Measurements from ENCODE around the gene SMAD9.

GRCh38 chr13:36817996-36818803 lies 101.8 kb downstream of the SMAD9 start:
- TF ChIP-seq EZH2 (IDR thresholded peaks at IDR 0.05; ENCODE audit: insufficient read depth, poor library complexity, severe bottlenecking) = no peak
- no peak for TF ChIP-seq EZH2phosphoT487 (IDR thresholded peaks at IDR 0.05; ENCODE audit: insufficient read depth, low read depth)

Measured in GM23248 (cell line).